Gastrocnemius medialis (tissue), 4 donors: ENCODE measurements around the gene HBM.
"Not testable (repeated sequence)": the region's sequence is repeated elsewhere in the genome, so short reads cannot be mapped to it uniquely, and the experiment has no call there.

ENCODE experiments used
- POLR2A ChIP-seq, 2 donors: fragments of 450-650 bp; IDR thresholded peaks; one replicate each; pipeline ENCODE4 v1.6.1; 2017; ENCODE audit warnings: antibody characterized with exemption in 2 of 2, mild to moderate bottlenecking in 2 of 2, moderate library complexity in 2 of 2
- TF ChIP-seq, protein P1 (sequence below), 5 experiments: fragments of 450-650 bp in 3 of 5; fragments of 200-600 bp in 2 of 5; sonication (generic) in 2 of 5; IDR thresholded peaks in 4 of 5; conservative IDR thresholded peaks in 1 of 5; 1 replicate in 4 of 5; 2 replicates in 1 of 5; pipeline ENCODE4 v1.5.1; 2016 to 2019; ENCODE audit warnings: antibody characterized with exemption in 5 of 5, mild to moderate bottlenecking in 3 of 5, moderate library complexity in 3 of 5

DNA sequence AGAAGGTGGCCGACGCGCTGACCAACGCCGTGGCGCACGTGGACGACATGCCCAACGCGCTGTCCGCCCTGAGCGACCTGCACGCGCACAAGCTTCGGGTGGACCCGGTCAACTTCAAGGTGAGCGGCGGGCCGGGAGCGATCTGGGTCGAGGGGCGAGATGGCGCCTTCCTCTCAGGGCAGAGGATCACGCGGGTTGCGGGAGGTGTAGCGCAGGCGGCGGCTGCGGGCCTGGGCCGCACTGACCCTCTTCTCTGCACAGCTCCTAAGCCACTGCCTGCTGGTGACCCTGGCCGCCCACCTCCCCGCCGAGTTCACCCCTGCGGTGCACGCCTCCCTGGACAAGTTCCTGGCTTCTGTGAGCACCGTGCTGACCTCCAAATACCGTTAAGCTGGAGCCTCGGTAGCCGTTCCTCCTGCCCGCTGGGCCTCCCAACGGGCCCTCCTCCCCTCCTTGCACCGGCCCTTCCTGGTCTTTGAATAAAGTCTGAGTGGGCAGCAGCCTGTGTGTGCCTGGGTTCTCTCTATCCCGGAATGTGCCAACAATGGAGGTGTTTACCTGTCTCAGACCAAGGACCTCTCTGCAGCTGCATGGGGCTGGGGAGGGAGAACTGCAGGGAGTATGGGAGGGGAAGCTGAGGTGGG, 7.6 kb downstream of the HBM start:
- TF ChIP-seq, protein P1, sequence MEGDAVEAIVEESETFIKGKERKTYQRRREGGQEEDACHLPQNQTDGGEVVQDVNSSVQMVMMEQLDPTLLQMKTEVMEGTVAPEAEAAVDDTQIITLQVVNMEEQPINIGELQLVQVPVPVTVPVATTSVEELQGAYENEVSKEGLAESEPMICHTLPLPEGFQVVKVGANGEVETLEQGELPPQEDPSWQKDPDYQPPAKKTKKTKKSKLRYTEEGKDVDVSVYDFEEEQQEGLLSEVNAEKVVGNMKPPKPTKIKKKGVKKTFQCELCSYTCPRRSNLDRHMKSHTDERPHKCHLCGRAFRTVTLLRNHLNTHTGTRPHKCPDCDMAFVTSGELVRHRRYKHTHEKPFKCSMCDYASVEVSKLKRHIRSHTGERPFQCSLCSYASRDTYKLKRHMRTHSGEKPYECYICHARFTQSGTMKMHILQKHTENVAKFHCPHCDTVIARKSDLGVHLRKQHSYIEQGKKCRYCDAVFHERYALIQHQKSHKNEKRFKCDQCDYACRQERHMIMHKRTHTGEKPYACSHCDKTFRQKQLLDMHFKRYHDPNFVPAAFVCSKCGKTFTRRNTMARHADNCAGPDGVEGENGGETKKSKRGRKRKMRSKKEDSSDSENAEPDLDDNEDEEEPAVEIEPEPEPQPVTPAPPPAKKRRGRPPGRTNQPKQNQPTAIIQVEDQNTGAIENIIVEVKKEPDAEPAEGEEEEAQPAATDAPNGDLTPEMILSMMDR (IDR thresholded peaks at IDR 0.05 in 4 of 5, conservative IDR thresholded peaks at IDR 0.05 in 1 of 5) = not testable (repeated sequence)
- TF ChIP-seq POLR2A (IDR thresholded peaks at IDR 0.05) = not testable (repeated sequence)
